Adrenal gland (tissue), 12 donors: ENCODE measurements around the gene BPI. TPM values are rescaled to one million over a fixed set of nuclear protein-coding genes. Genes with fewer than 3 reads are reported as not detected.
A peak's percentile ranks its signal among the peaks of the same experiment; 100 is the strongest.

Experiments
- DNase-seq, 7 donors: peaks; one replicate each; pipeline ENCODE4 v3.0.0-alpha.2; 2019 to 2020
- H3K27ac ChIP-seq, 5 donors: fragments of 200-600 bp; sonication (generic) in 4 of 5; 1 replicate in 3 of 5; 2 replicates in 2 of 5; pipeline versions ENCODE4 v1.5.1 to v1.8.0; 2016 to 2020; ENCODE audit warnings: mild to moderate bottlenecking in 1 of 5
- H3K27me3 ChIP-seq: fragments of 200-600 bp; 2 replicates; pipeline ENCODE4 v1.8.0; 2021
- H3K36me3 ChIP-seq, 2 donors: fragments of 200-600 bp; replicated peaks in 1 of 2; 1 replicate in 1 of 2; 2 replicates in 1 of 2; pipeline versions ENCODE4 v1.5.1 to v1.8.0; 2018 to 2022
- H3K4me1 ChIP-seq, 2 donors: fragments of 200-600 bp; replicated peaks in 1 of 2; 1 replicate in 1 of 2; 2 replicates in 1 of 2; pipeline versions ENCODE4 v1.5.1 to v1.8.0; 2018 to 2021
- H3K4me3 ChIP-seq, 4 donors: fragments of 200-600 bp; sonication (generic) in 3 of 4; one replicate each; pipeline ENCODE4 v1.5.1; 2016 to 2018
- H3K9me3 ChIP-seq, 3 donors: fragments of 200-600 bp; sonication (generic) in 1 of 3; replicated peaks in 1 of 3; 1 replicate in 2 of 3; 2 replicates in 1 of 3; pipeline versions ENCODE4 v1.5.1 to v1.8.0; 2016 to 2021
- POLR2A ChIP-seq, 2 donors: fragments of 450-650 bp; IDR thresholded peaks; one replicate each; pipeline ENCODE4 v1.6.1; 2017; ENCODE audit warnings: antibody characterized with exemption in 2 of 2, mild to moderate bottlenecking in 2 of 2, moderate library complexity in 1 of 2
- WGBS, 4 donors: extraction: QIAGEN DNeasy Blood & Tissue Kit in 2 of 4; methylation state at CpG; one replicate each; pipeline versions ENCODE4 v1.1.5 to v1.1.7; 2013 to 2017; 5-methylcytosine and 5-hydroxymethylcytosine counted together
- intact Hi-C, 2 donors: fragments of 100-400 bp; cut with DNase I; formaldehyde crosslinking; loops; one replicate each; pipeline versions ENCODE4 v1.14.1 to v1.15.0; 2022 to 2023
- polyA plus RNA-seq, 3 donors: library from polyadenylated mRNA; stranded (reverse); fragments of 200-250 nt in 2 of 3; fragments of 350-450 nt in 1 of 3; fragmentation: Illumina TruSeq in 1 of 3; extraction: RNeasy Lipid Tissue Mini Kit (QIAGEN cat#74804) in 1 of 3; gene quantifications; one replicate each; pipeline ENCODE4 v1.2.3, GENCODE V29; 2013 to 2014
- total RNA-seq, 9 donors: library from RNA; depleted of rRNA in 4 of 9; stranded (reverse); fragments of >200 nt in 4 of 9; fragments of 120-200 nt in 1 of 9; fragmentation: NEBNext Ultra II Directional in 1 of 9; extraction: Animal tissue kit (Norgen Biotek cat#: 25700) in 1 of 9; gene quantifications; one replicate each; pipeline versions ENCODE4 v1.1.0 to v1.2.4, GENCODE V29; 2013 to 2023
- TF ChIP-seq, protein P1 (sequence below), 6 experiments: fragments of 450-650 bp in 4 of 6; fragments of 200-600 bp in 2 of 6; sonication (generic) in 1 of 6; IDR thresholded peaks; 1 replicate in 5 of 6; 2 replicates in 1 of 6; pipeline versions ENCODE4 v1.5.1 to v1.8.0; 2016 to 2021; ENCODE audit warnings: antibody characterized with exemption in 6 of 6, mild to moderate bottlenecking in 2 of 6, moderate library complexity in 1 of 6
- donor health status: healthy with polysubstance abuse.
- donor health status: Bipolar disorder and iron deficiency.
- donor health status: DM: yes; HTN: yes; CAD: no.
- donor health status: DM: no; HTN: no; CAD: no.
- donor health status: DM: no; HTN: no; CAD: no.
- donor health status: DM: yes; HTN: yes; CAD: no.

Gene BPI
- total and polyA plus RNA-seq, 12 donors: 0.13 to 0.74 (median 0.21) TPM; not detected in 2

DNA sequence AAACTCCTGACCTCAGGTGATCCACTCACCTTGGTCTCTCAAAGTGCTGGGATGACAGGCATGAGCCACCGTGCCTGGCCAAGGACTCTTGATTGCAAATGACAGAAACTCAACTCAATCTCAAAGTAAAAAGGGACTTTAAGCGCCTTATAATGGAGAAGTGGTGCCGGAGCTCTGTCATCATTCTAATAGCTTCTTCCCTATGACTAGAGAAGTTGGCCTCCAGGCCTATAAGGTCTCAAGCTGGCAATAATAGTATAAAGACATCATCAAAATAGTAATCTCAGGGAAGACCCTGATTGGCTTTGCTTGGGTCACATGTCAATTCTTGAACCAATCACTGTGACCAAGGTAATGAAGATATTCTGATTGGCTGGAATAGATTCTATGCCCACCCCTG is 34.9 kb upstream of the BPI start:
- DNase-seq: no peak
- H3K27me3 ChIP-seq: no peaks in the 10 kb centered on the region
- H3K9me3 ChIP-seq: no peaks in the 10 kb centered on the region
- H3K36me3 ChIP-seq: no peaks in the 10 kb centered on the region
- WGBS, 4 donors: 79 to 94% (median 84%) methylated on average over 3 of the region's 3 CpGs
- no peak overlapping the region for H3K4me3 ChIP-seq
- intact Hi-C loops: no loop called here
- no peak overlapping the region for H3K27ac ChIP-seq
- TF ChIP-seq POLR2A (IDR thresholded peaks at IDR 0.05): no peak
- TF ChIP-seq, protein P1, sequence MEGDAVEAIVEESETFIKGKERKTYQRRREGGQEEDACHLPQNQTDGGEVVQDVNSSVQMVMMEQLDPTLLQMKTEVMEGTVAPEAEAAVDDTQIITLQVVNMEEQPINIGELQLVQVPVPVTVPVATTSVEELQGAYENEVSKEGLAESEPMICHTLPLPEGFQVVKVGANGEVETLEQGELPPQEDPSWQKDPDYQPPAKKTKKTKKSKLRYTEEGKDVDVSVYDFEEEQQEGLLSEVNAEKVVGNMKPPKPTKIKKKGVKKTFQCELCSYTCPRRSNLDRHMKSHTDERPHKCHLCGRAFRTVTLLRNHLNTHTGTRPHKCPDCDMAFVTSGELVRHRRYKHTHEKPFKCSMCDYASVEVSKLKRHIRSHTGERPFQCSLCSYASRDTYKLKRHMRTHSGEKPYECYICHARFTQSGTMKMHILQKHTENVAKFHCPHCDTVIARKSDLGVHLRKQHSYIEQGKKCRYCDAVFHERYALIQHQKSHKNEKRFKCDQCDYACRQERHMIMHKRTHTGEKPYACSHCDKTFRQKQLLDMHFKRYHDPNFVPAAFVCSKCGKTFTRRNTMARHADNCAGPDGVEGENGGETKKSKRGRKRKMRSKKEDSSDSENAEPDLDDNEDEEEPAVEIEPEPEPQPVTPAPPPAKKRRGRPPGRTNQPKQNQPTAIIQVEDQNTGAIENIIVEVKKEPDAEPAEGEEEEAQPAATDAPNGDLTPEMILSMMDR (IDR thresholded peaks at IDR 0.05): no peak
- H3K4me1 ChIP-seq: no peaks in the 10 kb centered on the region

DNA sequence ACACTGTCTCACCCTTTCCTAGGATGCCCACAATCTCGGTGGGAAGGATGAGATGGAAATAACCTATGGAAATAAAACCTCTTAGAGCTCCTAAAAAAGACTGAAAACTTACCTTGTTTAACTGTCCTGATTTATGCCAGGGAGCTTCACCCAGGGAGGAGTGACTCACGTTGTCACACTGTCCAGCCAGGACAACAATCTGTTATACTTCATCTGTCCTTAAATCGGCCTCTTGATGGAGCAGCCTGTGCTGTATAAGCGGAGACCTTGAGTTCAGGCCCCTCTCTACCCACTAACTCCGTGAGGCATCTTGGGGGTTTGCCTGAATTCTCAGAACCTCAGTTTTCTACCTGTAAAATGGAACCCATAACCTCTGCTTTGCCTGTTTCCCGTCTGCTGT is 34.2 kb upstream of the BPI start:
- intact Hi-C loops: no loop called here
- DNase-seq: no peak
- TF ChIP-seq POLR2A (IDR thresholded peaks at IDR 0.05): no peak
- TF ChIP-seq, protein P1 (IDR thresholded peaks at IDR 0.05): no peak
- Histone ChIP-seq H3K9me3 (no peaks in the 10 kb centered on the region), H3K36me3 (no peaks in the 10 kb centered on the region), H3K4me1 (no peaks in the 10 kb centered on the region), H3K27ac (no peak overlapping the region), H3K27me3 (no peaks in the 10 kb centered on the region), H3K4me3 (no peak overlapping the region)
- WGBS, 4 donors: 54 to 61% (median 58%) methylated on average over 6 of the region's 6 CpGs

DNA sequence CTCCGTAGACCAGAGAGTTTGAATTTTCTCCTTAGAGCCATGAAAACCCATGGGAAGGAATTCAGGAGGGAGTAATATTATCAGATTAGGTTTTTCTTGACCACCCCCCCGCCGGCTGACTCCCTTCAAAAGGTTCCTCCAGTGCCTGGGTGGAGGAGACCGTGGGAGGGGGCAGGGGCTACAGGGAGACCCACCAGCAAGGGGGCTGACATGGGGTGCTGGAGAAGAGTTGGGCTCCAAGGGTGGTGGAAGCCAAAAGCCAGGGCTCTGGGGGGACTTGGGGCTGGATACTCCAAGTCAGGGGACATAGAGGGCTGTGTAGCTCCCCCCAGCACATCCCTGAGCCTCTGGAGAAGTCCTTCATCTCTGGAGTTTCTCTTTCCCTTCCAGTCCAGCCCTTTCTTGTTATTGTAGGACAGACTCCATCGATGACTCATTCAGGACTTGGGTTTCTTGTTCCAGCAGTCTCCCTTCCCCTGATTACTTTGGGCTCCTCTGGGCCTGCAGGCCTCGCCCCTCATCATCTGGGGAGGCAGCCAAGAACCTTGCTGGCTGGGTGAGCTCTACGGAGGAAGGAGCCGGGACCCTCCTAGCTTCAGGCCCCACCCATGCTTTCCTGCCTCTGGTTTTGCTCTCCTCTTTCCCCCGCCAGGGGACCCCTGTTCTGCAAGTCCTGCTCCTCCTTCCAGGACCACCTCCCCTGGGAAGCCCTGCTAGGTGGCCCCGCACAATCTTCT is 32.9 kb upstream of the BPI start:
- no peak overlapping the region for H3K4me3 ChIP-seq
- H3K4me1 ChIP-seq: no peaks in the 10 kb centered on the region
- TF ChIP-seq POLR2A (IDR thresholded peaks at IDR 0.05): no peak
- TF ChIP-seq, protein P1 (IDR thresholded peaks at IDR 0.05): no peak
- intact Hi-C loops: no loop called here
- no peaks in the 10 kb centered on the region for H3K9me3 ChIP-seq
- 45 to 64% (median 53%) methylated on average over 8 to 10 of the region's 10 CpGs for WGBS, 4 donors
- peak in 4 of 7 donors; percentile 26 to 64 (median 34) for DNase-seq
- peak overlapping the region in 1 of 5 donors; percentile 13 for H3K27ac ChIP-seq
- no peaks in the 10 kb centered on the region for H3K27me3 ChIP-seq
- no peaks in the 10 kb centered on the region for H3K36me3 ChIP-seq

DNA sequence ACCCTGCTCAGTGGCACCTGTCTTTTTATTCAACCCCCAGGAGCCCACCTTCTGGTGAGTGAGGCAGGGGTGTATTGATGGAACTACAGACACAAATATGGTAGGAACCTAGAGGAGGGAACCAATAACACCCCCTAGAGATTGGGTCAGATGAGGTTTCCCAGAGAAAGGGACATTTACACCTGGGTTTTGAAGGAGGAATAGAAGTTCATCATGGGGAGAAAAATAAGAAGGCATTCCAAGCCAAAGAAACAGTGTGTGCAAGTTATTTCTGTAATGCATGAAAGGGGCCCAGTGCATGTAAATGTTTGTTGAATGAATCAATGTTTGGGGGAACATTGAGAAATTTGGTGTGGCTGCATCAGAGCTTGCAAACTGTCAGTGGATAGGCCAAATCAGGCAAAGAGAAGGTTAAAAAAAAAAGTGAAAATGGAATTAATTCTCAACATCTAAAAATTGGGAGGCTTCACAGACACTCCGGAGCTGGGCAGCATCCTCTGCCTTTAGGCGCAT is 32.3 kb upstream of the BPI start:
- Histone ChIP-seq H3K4me1 (no peaks in the 10 kb centered on the region), H3K4me3 (no peak overlapping the region), H3K27ac (peak overlapping the region in 1 of 5 donors; percentile 7), H3K9me3 (no peaks in the 10 kb centered on the region), H3K27me3 (no peaks in the 10 kb centered on the region), H3K36me3 (no peaks in the 10 kb centered on the region)
- intact Hi-C loops: no loop called here
- WGBS, 4 donors: 90 to 96% (median 92%) methylated on average over 2 of the region's 2 CpGs
- no peak for DNase-seq
- TF ChIP-seq POLR2A (IDR thresholded peaks at IDR 0.05): no peak
- TF ChIP-seq, protein P1 (IDR thresholded peaks at IDR 0.05): no peak
